ENCODE results near the gene ZNF90. TPM values are rescaled to one million over a fixed set of nuclear protein-coding genes. Genes with fewer than 3 reads are reported as not detected.

The ZNF90 gene
- total RNA-seq, 1 experiment from 2014 or later: 112 TPM

DNA sequence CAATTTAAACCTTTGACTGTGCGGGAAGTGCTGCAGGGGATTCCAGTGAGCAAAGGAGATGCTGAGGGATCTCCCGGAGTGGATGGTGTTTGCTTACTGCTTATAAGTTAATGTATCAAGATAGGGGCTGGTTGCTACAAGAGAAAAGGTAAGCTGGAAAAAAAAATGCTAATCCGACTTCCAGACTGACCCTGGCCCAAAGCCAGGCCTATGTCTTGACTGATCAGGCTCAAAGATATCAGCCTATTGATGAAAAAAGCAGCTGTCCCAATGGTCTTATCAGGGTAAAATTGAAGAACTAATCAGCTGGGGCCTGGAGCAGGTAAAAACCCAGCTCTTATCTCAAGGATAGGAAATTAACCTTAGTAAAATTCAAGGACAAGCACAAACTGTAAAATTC lies 10.9 kb upstream of the ZNF90 start (continued):
- TF ChIP-seq, protein P1, sequence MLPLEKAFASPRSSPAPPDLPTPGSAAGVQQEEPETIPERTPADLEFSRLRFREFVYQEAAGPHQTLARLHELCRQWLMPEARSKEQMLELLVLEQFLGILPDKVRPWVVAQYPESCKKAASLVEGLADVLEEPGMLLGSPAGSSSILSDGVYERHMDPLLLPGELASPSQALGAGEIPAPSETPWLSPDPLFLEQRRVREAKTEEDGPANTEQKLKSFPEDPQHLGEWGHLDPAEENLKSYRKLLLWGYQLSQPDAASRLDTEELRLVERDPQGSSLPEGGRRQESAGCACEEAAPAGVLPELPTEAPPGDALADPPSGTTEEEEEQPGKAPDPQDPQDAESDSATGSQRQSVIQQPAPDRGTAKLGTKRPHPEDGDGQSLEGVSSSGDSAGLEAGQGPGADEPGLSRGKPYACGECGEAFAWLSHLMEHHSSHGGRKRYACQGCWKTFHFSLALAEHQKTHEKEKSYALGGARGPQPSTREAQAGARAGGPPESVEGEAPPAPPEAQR (CRISPR knock-in tag; IDR thresholded peaks at IDR 0.05): no peak
- TF ChIP-seq CREM (CRISPR knock-in tag; IDR thresholded peaks at IDR 0.05): no peak
- TF ChIP-seq GABPB1 (CRISPR knock-in tag; IDR thresholded peaks at IDR 0.05): no peak
- no peak for TF ChIP-seq ZNF232 (CRISPR knock-in tag; IDR thresholded peaks at IDR 0.05)

GRCh38 chr19:20067943-20068342 lies 9.9 kb upstream of the ZNF90 start:
- CTCF ChIA-PET: interaction anchor here (1.0 to 1.6 kb wide), 6 partner anchors 16 to 99 kb away, joined by 3 to 10 read pairs (median 5); partner anchors contain the start of genes ZNF486 and ZNF682
- H3K4me1 Mint-ChIP-seq: peaks cover 48% of the 10 kb centered on the region
- H3K27ac Mint-ChIP-seq: peak overlapping the region; percentile 83
- DNase-seq (ENCODE audit: low spot score) (no peak), ATAC-seq (peak; percentile 83)
- H3K27me3 Mint-ChIP-seq (ENCODE audit: low read depth): peaks cover 2% of the 10 kb centered on the region; the same call in 1 of the 2 replicates
- H3K9me3 Mint-ChIP-seq: peaks cover 29% of the 10 kb centered on the region
- H3K36me3 Mint-ChIP-seq: peaks cover 32% of the 10 kb centered on the region
- POLR2A ChIA-PET: interaction anchor here (0.9 to 3.0 kb wide), 3 partner anchors 10 to 29 kb away, joined by 3 to 19 read pairs (median 19); partner anchors contain the start of genes ZNF682 and ZNF90
- H3K4me3 Mint-ChIP-seq: peak overlapping the region; percentile 62
- TF ChIP-seq JUN (CRISPR knock-in tag; IDR thresholded peaks at IDR 0.05) (no peak), IRF1 (CRISPR knock-in tag; IDR thresholded peaks at IDR 0.05) (no peak), ZNF121 (CRISPR knock-in tag; IDR thresholded peaks at IDR 0.05) (no peak), FOXP1 (CRISPR knock-in tag; IDR thresholded peaks at IDR 0.05; ENCODE audit: borderline replicate concordance) (no peak), ZNF671 (CRISPR knock-in tag; IDR thresholded peaks at IDR 0.05) (no peak), TP53 (CRISPR knock-in tag; IDR thresholded peaks at IDR 0.05) (no peak), ZNF138 (CRISPR knock-in tag; conservative IDR thresholded peaks at IDR 0.05) (no peak), SP1 (CRISPR knock-in tag; conservative IDR thresholded peaks at IDR 0.05) (no peak), ZNF416 (CRISPR knock-in tag; IDR thresholded peaks at IDR 0.05) (no peak), HMGA2 (CRISPR knock-in tag; IDR thresholded peaks at IDR 0.05) (no peak), TCF7 (CRISPR knock-in tag; IDR thresholded peaks at IDR 0.05; ENCODE audit: low read depth) (no peak), NR1H2 (CRISPR knock-in tag; IDR thresholded peaks at IDR 0.05) (no peak), ZNF512 (CRISPR knock-in tag; IDR thresholded peaks at IDR 0.05; ENCODE audit: borderline replicate concordance) (no peak), PREB (CRISPR knock-in tag; IDR thresholded peaks at IDR 0.05; ENCODE audit: borderline replicate concordance) (no peak), MLX (CRISPR knock-in tag; IDR thresholded peaks at IDR 0.05) (no peak)
- TF ChIP-seq, protein P2, sequence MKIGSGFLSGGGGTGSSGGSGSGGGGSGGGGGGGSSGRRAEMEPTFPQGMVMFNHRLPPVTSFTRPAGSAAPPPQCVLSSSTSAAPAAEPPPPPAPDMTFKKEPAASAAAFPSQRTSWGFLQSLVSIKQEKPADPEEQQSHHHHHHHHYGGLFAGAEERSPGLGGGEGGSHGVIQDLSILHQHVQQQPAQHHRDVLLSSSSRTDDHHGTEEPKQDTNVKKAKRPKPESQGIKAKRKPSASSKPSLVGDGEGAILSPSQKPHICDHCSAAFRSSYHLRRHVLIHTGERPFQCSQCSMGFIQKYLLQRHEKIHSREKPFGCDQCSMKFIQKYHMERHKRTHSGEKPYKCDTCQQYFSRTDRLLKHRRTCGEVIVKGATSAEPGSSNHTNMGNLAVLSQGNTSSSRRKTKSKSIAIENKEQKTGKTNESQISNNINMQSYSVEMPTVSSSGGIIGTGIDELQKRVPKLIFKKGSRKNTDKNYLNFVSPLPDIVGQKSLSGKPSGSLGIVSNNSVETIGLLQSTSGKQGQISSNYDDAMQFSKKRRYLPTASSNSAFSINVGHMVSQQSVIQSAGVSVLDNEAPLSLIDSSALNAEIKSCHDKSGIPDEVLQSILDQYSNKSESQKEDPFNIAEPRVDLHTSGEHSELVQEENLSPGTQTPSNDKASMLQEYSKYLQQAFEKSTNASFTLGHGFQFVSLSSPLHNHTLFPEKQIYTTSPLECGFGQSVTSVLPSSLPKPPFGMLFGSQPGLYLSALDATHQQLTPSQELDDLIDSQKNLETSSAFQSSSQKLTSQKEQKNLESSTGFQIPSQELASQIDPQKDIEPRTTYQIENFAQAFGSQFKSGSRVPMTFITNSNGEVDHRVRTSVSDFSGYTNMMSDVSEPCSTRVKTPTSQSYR (CRISPR knock-in tag; IDR thresholded peaks at IDR 0.05): no peak
- TF ChIP-seq, protein P3, sequence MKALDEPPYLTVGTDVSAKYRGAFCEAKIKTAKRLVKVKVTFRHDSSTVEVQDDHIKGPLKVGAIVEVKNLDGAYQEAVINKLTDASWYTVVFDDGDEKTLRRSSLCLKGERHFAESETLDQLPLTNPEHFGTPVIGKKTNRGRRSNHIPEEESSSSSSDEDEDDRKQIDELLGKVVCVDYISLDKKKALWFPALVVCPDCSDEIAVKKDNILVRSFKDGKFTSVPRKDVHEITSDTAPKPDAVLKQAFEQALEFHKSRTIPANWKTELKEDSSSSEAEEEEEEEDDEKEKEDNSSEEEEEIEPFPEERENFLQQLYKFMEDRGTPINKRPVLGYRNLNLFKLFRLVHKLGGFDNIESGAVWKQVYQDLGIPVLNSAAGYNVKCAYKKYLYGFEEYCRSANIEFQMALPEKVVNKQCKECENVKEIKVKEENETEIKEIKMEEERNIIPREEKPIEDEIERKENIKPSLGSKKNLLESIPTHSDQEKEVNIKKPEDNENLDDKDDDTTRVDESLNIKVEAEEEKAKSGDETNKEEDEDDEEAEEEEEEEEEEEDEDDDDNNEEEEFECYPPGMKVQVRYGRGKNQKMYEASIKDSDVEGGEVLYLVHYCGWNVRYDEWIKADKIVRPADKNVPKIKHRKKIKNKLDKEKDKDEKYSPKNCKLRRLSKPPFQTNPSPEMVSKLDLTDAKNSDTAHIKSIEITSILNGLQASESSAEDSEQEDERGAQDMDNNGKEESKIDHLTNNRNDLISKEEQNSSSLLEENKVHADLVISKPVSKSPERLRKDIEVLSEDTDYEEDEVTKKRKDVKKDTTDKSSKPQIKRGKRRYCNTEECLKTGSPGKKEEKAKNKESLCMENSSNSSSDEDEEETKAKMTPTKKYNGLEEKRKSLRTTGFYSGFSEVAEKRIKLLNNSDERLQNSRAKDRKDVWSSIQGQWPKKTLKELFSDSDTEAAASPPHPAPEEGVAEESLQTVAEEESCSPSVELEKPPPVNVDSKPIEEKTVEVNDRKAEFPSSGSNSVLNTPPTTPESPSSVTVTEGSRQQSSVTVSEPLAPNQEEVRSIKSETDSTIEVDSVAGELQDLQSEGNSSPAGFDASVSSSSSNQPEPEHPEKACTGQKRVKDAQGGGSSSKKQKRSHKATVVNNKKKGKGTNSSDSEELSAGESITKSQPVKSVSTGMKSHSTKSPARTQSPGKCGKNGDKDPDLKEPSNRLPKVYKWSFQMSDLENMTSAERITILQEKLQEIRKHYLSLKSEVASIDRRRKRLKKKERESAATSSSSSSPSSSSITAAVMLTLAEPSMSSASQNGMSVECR (CRISPR knock-in tag; IDR thresholded peaks at IDR 0.05; ENCODE audit: borderline replicate concordance): no peak
- TF ChIP-seq, protein P4, sequence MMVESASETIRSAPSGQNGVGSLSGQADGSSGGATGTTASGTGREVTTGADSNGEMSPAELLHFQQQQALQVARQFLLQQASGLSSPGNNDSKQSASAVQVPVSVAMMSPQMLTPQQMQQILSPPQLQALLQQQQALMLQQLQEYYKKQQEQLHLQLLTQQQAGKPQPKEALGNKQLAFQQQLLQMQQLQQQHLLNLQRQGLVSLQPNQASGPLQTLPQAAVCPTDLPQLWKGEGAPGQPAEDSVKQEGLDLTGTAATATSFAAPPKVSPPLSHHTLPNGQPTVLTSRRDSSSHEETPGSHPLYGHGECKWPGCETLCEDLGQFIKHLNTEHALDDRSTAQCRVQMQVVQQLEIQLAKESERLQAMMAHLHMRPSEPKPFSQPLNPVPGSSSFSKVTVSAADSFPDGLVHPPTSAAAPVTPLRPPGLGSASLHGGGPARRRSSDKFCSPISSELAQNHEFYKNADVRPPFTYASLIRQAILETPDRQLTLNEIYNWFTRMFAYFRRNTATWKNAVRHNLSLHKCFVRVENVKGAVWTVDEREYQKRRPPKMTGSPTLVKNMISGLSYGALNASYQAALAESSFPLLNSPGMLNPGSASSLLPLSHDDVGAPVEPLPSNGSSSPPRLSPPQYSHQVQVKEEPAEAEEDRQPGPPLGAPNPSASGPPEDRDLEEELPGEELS (CRISPR knock-in tag; IDR thresholded peaks at IDR 0.05): no peak
